ENCODE results near the gene LILRA1. TPM values are rescaled to one million over a fixed set of nuclear protein-coding genes. Genes with fewer than 3 reads are reported as not detected.

The LILRA1 gene
- polyA plus RNA-seq, 1 experiment, result not detected

GRCh38 chr19:54552913-54553310 is 40.5 kb upstream of the LILRA1 start:
- Histone ChIP-seq H3K27ac (ENCODE audit: low read depth, low read length) (no peak overlapping the region), H3K9me3 (ENCODE audit: control insufficient read depth, insufficient read depth, low read length) (peaks cover 57% of the 10 kb centered on the region), H3K27me3 (ENCODE audit: control insufficient read depth, insufficient read depth, low read length) (no peaks in the 10 kb centered on the region), H3K4me3 (ENCODE audit: low read depth, low read length) (no peak overlapping the region)
- no peak for DNase-seq (ENCODE audit: low read depth, low spot score)
- ChIA-PET CTCF (no interaction called here), POLR2A (no interaction called here)
- TF ChIP-seq, protein P1, sequence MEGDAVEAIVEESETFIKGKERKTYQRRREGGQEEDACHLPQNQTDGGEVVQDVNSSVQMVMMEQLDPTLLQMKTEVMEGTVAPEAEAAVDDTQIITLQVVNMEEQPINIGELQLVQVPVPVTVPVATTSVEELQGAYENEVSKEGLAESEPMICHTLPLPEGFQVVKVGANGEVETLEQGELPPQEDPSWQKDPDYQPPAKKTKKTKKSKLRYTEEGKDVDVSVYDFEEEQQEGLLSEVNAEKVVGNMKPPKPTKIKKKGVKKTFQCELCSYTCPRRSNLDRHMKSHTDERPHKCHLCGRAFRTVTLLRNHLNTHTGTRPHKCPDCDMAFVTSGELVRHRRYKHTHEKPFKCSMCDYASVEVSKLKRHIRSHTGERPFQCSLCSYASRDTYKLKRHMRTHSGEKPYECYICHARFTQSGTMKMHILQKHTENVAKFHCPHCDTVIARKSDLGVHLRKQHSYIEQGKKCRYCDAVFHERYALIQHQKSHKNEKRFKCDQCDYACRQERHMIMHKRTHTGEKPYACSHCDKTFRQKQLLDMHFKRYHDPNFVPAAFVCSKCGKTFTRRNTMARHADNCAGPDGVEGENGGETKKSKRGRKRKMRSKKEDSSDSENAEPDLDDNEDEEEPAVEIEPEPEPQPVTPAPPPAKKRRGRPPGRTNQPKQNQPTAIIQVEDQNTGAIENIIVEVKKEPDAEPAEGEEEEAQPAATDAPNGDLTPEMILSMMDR (IDR thresholded peaks at IDR 0.05; ENCODE audit: low read depth, low read length), result no peak

- Histone ChIP-seq H3K9me3 (ENCODE audit: control insufficient read depth, insufficient read depth, low read length) (peaks cover 60% of the 10 kb centered on the region), H3K27ac (ENCODE audit: low read depth, low read length) (no peak overlapping the region)
- CTCF ChIA-PET, result no interaction called here
Measured at GRCh38 chr19:54554006-54554405, 39.4 kb upstream of the LILRA1 start.

GRCh38 chr19:54554896-54555295 is 38.5 kb upstream of the LILRA1 start:
- H3K27ac ChIP-seq (ENCODE audit: low read depth, low read length), result no peak overlapping the region
- ChIA-PET POLR2A (no interaction called here), CTCF (no interaction called here)
- no peaks in the 10 kb centered on the region for H3K27me3 ChIP-seq (ENCODE audit: control insufficient read depth, insufficient read depth, low read length)
- H3K4me3 ChIP-seq (ENCODE audit: low read depth, low read length), result no peak overlapping the region
- TF ChIP-seq, protein P1 (IDR thresholded peaks at IDR 0.05; ENCODE audit: low read depth, low read length), result no peak
- no peak for DNase-seq (ENCODE audit: low read depth, low spot score)
- peaks cover 53% of the 10 kb centered on the region for H3K9me3 ChIP-seq (ENCODE audit: control insufficient read depth, insufficient read depth, low read length)

More at GRCh38 chr19:54554006-54554405, 39.4 kb upstream of the LILRA1 start:
- Histone ChIP-seq H3K4me3 (ENCODE audit: low read depth, low read length) (no peak overlapping the region), H3K27me3 (ENCODE audit: control insufficient read depth, insufficient read depth, low read length) (no peaks in the 10 kb centered on the region)
- POLR2A ChIA-PET, result no interaction called here
- TF ChIP-seq, protein P1 (IDR thresholded peaks at IDR 0.05; ENCODE audit: low read depth, low read length), result no peak
- no peak for DNase-seq (ENCODE audit: low read depth, low spot score)

DNA sequence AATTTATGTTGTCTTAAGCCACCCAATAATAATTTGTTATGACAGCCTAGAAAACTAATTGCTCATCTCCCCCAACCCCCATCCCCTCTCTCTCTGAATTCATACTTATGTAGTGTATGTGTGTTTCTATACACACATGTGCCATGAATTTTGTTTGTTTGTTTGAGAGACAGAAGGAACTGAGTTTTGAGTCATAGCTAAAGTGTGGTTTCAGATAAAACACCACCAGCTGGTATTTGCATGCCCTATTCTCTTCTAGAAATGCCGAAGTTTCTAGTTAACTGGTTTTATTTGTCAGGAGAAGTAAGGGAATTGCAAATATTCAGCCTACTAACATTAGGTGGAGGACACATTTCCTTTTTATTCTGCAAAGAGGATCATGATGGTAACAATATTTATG is 37.2 kb upstream of the LILRA1 start:
- H3K9me3 ChIP-seq (ENCODE audit: control insufficient read depth, insufficient read depth, low read length), result peaks cover 52% of the 10 kb centered on the region
- no peak overlapping the region for H3K27ac ChIP-seq (ENCODE audit: low read depth, low read length)
- DNase-seq (ENCODE audit: low read depth, low spot score), result no peak
- TF ChIP-seq, protein P1 (IDR thresholded peaks at IDR 0.05; ENCODE audit: low read depth, low read length), result no peak
- ChIA-PET POLR2A (no interaction called here), CTCF (no interaction called here)
- no peaks in the 10 kb centered on the region for H3K27me3 ChIP-seq (ENCODE audit: control insufficient read depth, insufficient read depth, low read length)
- no peak overlapping the region for H3K4me3 ChIP-seq (ENCODE audit: low read depth, low read length)

- DNase-seq (ENCODE audit: low read depth, low spot score), result no peak
- ChIA-PET CTCF (no interaction called here), POLR2A (no interaction called here)
Measured at GRCh38 chr19:54558339-54558738, 35.1 kb upstream of the LILRA1 start.

More at GRCh38 chr19:54558339-54558738, 35.1 kb upstream of the LILRA1 start:
- no peak overlapping the region for H3K27ac ChIP-seq (ENCODE audit: low read depth, low read length)
- no peak overlapping the region for H3K4me3 ChIP-seq (ENCODE audit: low read depth, low read length)
- TF ChIP-seq, protein P1 (IDR thresholded peaks at IDR 0.05; ENCODE audit: low read depth, low read length), result no peak
- no peaks in the 10 kb centered on the region for H3K27me3 ChIP-seq (ENCODE audit: control insufficient read depth, insufficient read depth, low read length)
- H3K9me3 ChIP-seq (ENCODE audit: control insufficient read depth, insufficient read depth, low read length), result peaks cover 44% of the 10 kb centered on the region

All from AG04450 (cell line).